Motor neuron (in vitro differentiated cells): ENCODE measurements around the gene TUBGCP2. TPM values are rescaled to one million over a fixed set of nuclear protein-coding genes. Genes with fewer than 3 reads are reported as not detected.

Source experiments
- ATAC-seq, 8 experiments: fragments of 200-7000 bp; cut with Tn5 transposase; replicated peaks in 6 of 8; 2 replicates each; pipeline ENCODE4 v1.8.0; 2021; ENCODE audit warnings: mild to moderate bottlenecking in 8 of 8, moderate library complexity in 8 of 8
- H3K27ac ChIP-seq, 2 donors: fragments of 250-450 bp; sonication (Bioruptor Pico); 2 replicates each; pipeline ENCODE4 v1.9.0; 2021; ENCODE audit warnings: antibody characterized with exemption in 2 of 2, mild to moderate bottlenecking in 2 of 2, moderate library complexity in 1 of 2
- H3K4me1 ChIP-seq, 2 donors: fragments of 250-450 bp; sonication (Bioruptor Pico); replicated peaks in 1 of 2; 2 replicates each; pipeline ENCODE4 v1.6.1; 2021; ENCODE audit warnings: antibody characterized with exemption in 2 of 2, mild to moderate bottlenecking in 2 of 2, moderate library complexity in 1 of 2
- H3K4me3 ChIP-seq, 5 donors: fragments of 250-450 bp; sonication (Bioruptor Pico); 2 replicates each; pipeline ENCODE4 v1.9.0; 2021; ENCODE audit warnings: antibody characterized with exemption in 5 of 5, mild to moderate bottlenecking in 5 of 5, moderate library complexity in 4 of 5
- whole genome bisulfite sequencing, 10 experiments: fragments of 450-650 bp; shearing (Covaris generic); methylation state at CpG; one replicate each; pipeline ENCODE4 v1.0.0; 2022; 5-methylcytosine and 5-hydroxymethylcytosine counted together
- in situ Hi-C, 9 experiments: fragments of 400-800 bp; cut with MboI; loops; one replicate each; pipeline ENCODE4 v1.15.0; 2021; ENCODE audit warnings: low sequenced_read_pairs in 9 of 9, low pct_unique_long_range_greater_than_20kb in 2 of 9; ENCODE audit not compliant: unreplicated experiment in 9 of 9
- total RNA-seq, 8 experiments: library from RNA; unstranded; fragments of 300-600 nt; gene quantifications; 2 replicates each; pipeline versions ENCODE4 v1.2.3 to v1.2.4, GENCODE V29; 2022

TUBGCP2 gene
- total RNA-seq, 8 experiments from 2014 or later = 28.4 to 50.5 (median 37.4) TPM

DNA sequence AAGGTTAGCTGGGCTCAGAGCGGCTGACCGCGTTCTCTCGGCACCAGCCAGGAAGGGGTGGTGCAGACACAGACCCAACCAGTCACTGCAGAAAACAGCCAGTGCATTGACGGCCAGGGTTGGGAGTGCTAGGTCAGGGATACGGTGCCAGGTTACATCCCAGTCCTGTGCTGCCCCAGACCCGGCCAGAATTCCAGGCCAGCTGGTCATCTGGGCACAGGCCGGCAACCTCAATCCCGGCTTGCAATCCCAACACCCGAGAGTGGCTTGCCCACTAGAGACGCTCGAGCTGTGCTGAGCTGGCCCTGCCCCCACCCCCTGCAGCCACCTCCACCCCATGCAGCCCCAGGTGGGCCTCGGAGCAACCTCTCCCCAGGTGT lies 42.3 kb upstream of the TUBGCP2 start:
- 14% methylated on average over 3 of the region's 13 CpGs; no CpG with 5 or more reads in 9 of the 10 experiments for WGBS, 10 experiments
- in situ Hi-C loops = no loop called here
- Histone ChIP-seq H3K27ac (no peak overlapping the region), H3K4me3 (no peak overlapping the region), H3K4me1 (no peaks in the 10 kb centered on the region)
- ATAC-seq = peak in 1 of 8 experiments; percentile 5

DNA sequence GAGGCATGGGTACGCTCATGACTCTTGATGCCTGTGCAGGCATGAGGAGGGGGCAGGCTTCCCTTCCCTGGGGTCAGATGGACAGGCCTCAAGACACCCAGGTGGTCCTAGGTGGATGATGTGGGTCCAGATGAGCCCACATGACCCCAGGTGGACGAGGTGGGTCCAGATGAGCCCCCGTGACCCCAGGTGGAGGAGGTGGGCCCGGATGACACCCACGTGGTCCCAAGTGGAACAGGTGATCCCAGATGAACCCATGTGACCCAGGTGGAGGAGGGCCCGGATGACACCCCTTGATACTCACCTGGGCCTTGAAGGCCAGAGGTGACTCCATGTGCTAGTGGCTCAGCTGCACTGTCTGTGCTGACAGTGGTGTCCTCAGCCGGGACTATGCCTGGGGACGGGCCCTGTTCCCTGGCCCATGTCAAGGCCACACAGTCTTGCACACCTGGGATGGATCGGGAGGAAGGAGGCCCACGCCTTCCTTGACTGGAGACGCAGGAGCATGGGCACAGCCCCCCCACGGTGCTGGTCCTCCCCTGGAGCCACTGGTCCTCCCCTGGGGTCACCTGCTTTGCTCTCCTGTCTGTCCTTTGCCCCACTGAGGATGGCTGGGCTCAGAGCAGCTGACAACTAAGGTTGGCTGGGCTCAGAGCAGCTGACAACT lies 41.7 kb upstream of the TUBGCP2 start:
- 0 to 80% methylated on average over 1 of the region's 12 CpGs; no CpG with 5 or more reads in 8 of the 10 experiments for WGBS, 10 experiments
- no peak for ATAC-seq
- Histone ChIP-seq H3K4me1 (no peaks in the 10 kb centered on the region), H3K4me3 (no peak overlapping the region), H3K27ac (no peak overlapping the region)
- in situ Hi-C loops = no loop called here

DNA sequence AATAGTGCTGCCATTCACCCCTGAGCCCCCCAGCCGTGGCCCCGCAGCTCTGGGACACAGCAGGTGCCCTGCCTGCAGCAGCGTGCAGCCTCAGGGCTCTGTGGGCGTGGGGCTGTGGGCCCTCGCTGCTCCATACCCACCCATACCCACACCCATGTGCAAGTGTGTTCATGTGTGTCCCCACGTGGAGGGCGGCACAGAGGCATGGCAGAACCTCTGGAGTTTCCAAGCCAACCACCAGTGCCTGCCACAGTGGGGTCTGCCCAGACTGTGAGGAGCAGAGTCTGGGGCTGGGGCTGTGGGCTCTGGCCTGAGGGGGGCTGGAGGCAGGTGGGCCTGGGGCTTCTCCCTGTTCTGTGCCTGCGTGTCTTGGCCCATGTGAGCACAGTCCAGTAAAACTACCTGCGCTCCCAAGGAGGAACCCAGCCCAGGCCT lies 40.9 kb upstream of the TUBGCP2 start:
- Histone ChIP-seq H3K27ac (no peak overlapping the region), H3K4me1 (no peaks in the 10 kb centered on the region), H3K4me3 (no peak overlapping the region)
- 100% methylated on average over 2 of the region's 9 CpGs; no CpG with 5 or more reads in 9 of the 10 experiments for WGBS, 10 experiments
- in situ Hi-C loops = no loop called here
- peak in 5 of 8 experiments; percentile 5 to 20 (median 7) for ATAC-seq

GRCh38 chr10:133349160-133349568 lies 40.5 kb upstream of the TUBGCP2 start:
- peak in 3 of 8 experiments; percentile 2 to 17 (median 5) for ATAC-seq
- Histone ChIP-seq H3K27ac (no peak overlapping the region), H3K4me3 (no peak overlapping the region), H3K4me1 (no peaks in the 10 kb centered on the region)
- WGBS, 10 experiments = 44 to 100% (median 80%) methylated on average over 1 to 3 of the region's 8 CpGs; no CpG with 5 or more reads in 6 of the 10 experiments
- in situ Hi-C loops = no loop called here

GRCh38 chr10:133347710-133348517 lies 39.2 kb upstream of the TUBGCP2 start:
- in situ Hi-C loops = no loop called here
- WGBS, 10 experiments = 75 to 100% (median 100%) methylated on average over 1 to 6 of the region's 16 CpGs; no CpG with 5 or more reads in 5 of the 10 experiments
- ATAC-seq = peak in 2 of 8 experiments; percentile 10 to 14
- Histone ChIP-seq H3K4me3 (no peak overlapping the region), H3K4me1 (no peaks in the 10 kb centered on the region), H3K27ac (no peak overlapping the region)

GRCh38 chr10:133346413-133346812 lies 37.7 kb upstream of the TUBGCP2 start:
- no peak for ATAC-seq
- 8 to 80% (median 20%) methylated on average over 2 to 3 of the region's 11 CpGs; no CpG with 5 or more reads in 7 of the 10 experiments for WGBS, 10 experiments

DNA sequence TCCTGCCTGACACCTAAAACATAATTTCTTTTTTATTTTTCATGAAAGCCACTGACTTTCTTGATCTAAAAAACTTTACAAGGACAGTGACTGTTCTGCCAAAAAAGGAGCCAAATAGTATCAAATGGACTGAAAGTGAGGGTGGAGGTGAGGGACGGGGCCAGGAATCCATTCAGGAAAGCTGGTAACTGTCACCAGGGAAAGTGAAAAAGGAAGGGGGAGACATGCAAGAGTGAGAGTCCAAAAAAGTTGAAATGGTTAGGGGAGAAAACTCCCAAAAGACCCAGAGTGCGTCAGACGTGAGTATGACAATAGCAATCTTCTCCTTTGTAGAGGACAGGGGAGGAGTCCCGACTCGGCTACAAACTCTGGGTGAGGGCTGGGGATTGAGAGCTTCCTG lies 35.6 kb upstream of the TUBGCP2 start:
- Histone ChIP-seq H3K4me1 (no peaks in the 10 kb centered on the region), H3K4me3 (no peak overlapping the region), H3K27ac (no peak overlapping the region)
- WGBS, 10 experiments = 57 to 80% (median 70%) methylated on average over 1 to 5 of the region's 5 CpGs; no CpG with 5 or more reads in 3 of the 10 experiments
- in situ Hi-C loops = no loop called here
- ATAC-seq = no peak

More at GRCh38 chr10:133346413-133346812, 37.7 kb upstream of the TUBGCP2 start:
- no peak overlapping the region for H3K4me3 ChIP-seq
- in situ Hi-C loops = no loop called here
- H3K27ac ChIP-seq = no peak overlapping the region
- no peaks in the 10 kb centered on the region for H3K4me1 ChIP-seq

- H3K27ac ChIP-seq = no peak overlapping the region
- no peak overlapping the region for H3K4me3 ChIP-seq
- no peaks in the 10 kb centered on the region for H3K4me1 ChIP-seq
- WGBS, 10 experiments = 57 to 92% (median 70%) methylated on average over 1 to 5 of the region's 9 CpGs; no CpG with 5 or more reads in 2 of the 10 experiments
- in situ Hi-C loops = no loop called here
- no peak for ATAC-seq
Measured at GRCh38 chr10:133343558-133343957, 34.9 kb upstream of the TUBGCP2 start.

- 50 to 89% (median 74%) methylated on average over 2 to 5 of the region's 8 CpGs; no CpG with 5 or more reads in 6 of the 10 experiments for WGBS, 10 experiments
- Histone ChIP-seq H3K4me3 (no peak overlapping the region), H3K4me1 (no peaks in the 10 kb centered on the region), H3K27ac (no peak overlapping the region)
- no peak for ATAC-seq
- in situ Hi-C loops = no loop called here
Measured at GRCh38 chr10:133342942-133343341, 34.3 kb upstream of the TUBGCP2 start.

- WGBS, 10 experiments = 13 to 93% (median 74%) methylated on average over 1 to 4 of the region's 4 CpGs; no CpG with 5 or more reads in 3 of the 10 experiments
- Histone ChIP-seq H3K4me1 (no peaks in the 10 kb centered on the region), H3K4me3 (no peak overlapping the region), H3K27ac (no peak overlapping the region)
- in situ Hi-C loops = no loop called here
- ATAC-seq = peak in 3 of 8 experiments; percentile 20 to 89 (median 69)
Measured at GRCh38 chr10:133341983-133342382, 33.3 kb upstream of the TUBGCP2 start.

- in situ Hi-C loops = no loop called here
- ATAC-seq = no peak
- H3K27ac ChIP-seq = no peak overlapping the region
- H3K4me1 ChIP-seq = peaks cover 6 to 13% of the 10 kb centered on the region in 2 donors
- WGBS, 10 experiments = 0 to 100% (median 100%) methylated on average over 1 to 5 of the region's 13 CpGs; no CpG with 5 or more reads in 5 of the 10 experiments
- H3K4me3 ChIP-seq = no peak overlapping the region
Measured at GRCh38 chr10:133339708-133340380, 31.2 kb upstream of the TUBGCP2 start.

DNA sequence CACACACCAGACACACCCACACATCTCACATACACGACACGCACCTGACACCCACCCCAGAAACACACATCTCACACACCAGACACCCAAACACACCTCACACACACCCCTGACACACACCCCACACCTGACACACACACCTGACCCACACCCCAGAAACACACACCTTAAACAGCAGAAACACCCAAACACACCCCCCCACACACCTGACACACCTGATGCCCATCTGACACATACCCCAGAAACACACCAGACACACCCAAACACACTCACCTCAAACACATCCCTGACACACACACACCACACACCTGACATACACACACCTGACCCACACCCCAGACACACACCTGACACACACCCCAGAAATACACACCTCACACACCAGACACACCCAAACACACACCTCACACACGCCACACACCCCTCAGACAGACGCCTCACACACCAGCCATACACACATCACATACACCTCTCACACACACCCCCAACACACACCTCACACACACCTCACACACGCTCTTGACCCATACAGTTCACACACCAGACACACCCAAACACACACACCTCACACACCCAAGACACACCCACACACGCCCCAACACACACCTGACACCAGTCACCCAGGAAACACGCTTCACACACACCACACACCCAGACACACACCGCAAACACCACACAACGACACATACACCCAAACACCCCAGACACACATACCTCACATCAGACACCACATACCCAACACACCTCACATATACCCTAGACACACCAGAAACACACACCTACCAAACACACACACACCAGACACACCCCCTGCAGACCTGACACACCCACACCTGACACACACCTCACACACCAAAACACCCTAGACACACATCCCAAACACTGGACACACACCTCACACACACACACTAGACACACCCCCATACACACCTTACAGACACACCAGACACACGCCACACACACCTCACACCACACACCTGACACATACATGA lies 29.7 kb upstream of the TUBGCP2 start:
- no peak overlapping the region for H3K4me3 ChIP-seq
- H3K27ac ChIP-seq = no peak overlapping the region
- in situ Hi-C loops = no loop called here
- H3K4me1 ChIP-seq = peaks cover 10 to 14% of the 10 kb centered on the region in 2 donors
- no peak for ATAC-seq
- 59 to 79% methylated on average over 3 to 5 of the region's 10 CpGs; no CpG with 5 or more reads in 8 of the 10 experiments for WGBS, 10 experiments
